IMR-90 (cell line): ENCODE measurements around the gene QKI. TPM values are rescaled to one million over a fixed set of nuclear protein-coding genes. Genes with fewer than 3 reads are reported as not detected.

ENCODE experiments used
- ATAC-seq: fragments of 200-7000 bp; cut with Tn5 transposase; 2 replicates; pipeline ENCODE4 v1.9.1; 2020; ENCODE audit warnings: low read depth, mild to moderate bottlenecking, moderate library complexity
- BruUV-seq: library from RNA; stranded (reverse); fragments of 400-500 nt; replicated peaks from 2 replicates; lab custom pipeline; 2021; lab: Mats Ljungman, UMichigan
- CTCF ChIA-PET: fragments of 300-600 bp; formaldehyde crosslinking; extraction: SDS; loops from one replicate; lab custom pipeline; 2021; ENCODE audit warnings: antibody characterized with exemption; lab: Yijun Ruan, JAX
- POLR2A ChIA-PET: fragments of 300-600 bp; sonication (Branson Sonifier 250); formaldehyde crosslinking; loops from one replicate; lab custom pipeline; 2022; ENCODE audit warnings: antibody characterized with exemption; ENCODE audit not compliant: unreplicated experiment; lab: Charles Lee
- DNase-seq: peaks from one replicate; pipeline ENCODE4 v3.0.0; 2013
- H2AFZ ChIP-seq: replicated peaks from 2 replicates; pipeline ENCODE3; 2013; ENCODE audit warnings: low read length, mild to moderate bottlenecking; ENCODE audit not compliant: poor library complexity
- H2AK5ac ChIP-seq: 2 replicates; pipeline ENCODE4 v1.6.1; 2013; ENCODE audit warnings: low read depth, low read length, inconsistent platforms
- H2AK9ac ChIP-seq: replicated peaks from 2 replicates; pipeline ENCODE3; 2013; ENCODE audit warnings: mild to moderate bottlenecking, low read depth, low read length, moderate library complexity; ENCODE audit not compliant: poor library complexity
- H2BK120ac ChIP-seq: 2 replicates; pipeline ENCODE4 v1.6.1; 2013; ENCODE audit warnings: low read depth, low read length, inconsistent platforms
- H2BK15ac ChIP-seq: 3 replicates; pipeline ENCODE4 v1.6.1; 2013; ENCODE audit warnings: low read depth, low read length, inconsistent platforms
- H2BK20ac ChIP-seq: 2 replicates; pipeline ENCODE4 v1.6.1; 2013; ENCODE audit warnings: low read depth, mild to moderate bottlenecking, inconsistent platforms, low read length, moderate library complexity
- H2BK5ac ChIP-seq: 2 replicates; pipeline ENCODE4 v1.6.1; 2013; ENCODE audit warnings: mild to moderate bottlenecking, low read depth, low read length, inconsistent platforms; ENCODE audit not compliant: poor library complexity, severe bottlenecking
- H3K14ac ChIP-seq: replicated peaks from 2 replicates; pipeline ENCODE4 v1.6.1; 2013; ENCODE audit warnings: low read depth, low read length, inconsistent platforms
- H3K18ac ChIP-seq: 2 replicates; pipeline ENCODE4 v1.6.1; 2013; ENCODE audit warnings: low read depth, low read length, control low read depth
- H3K23ac ChIP-seq: 2 replicates; pipeline ENCODE4 v1.6.1; 2013; ENCODE audit warnings: low read depth, low read length, inconsistent platforms
- H3K27ac ChIP-seq: 2 replicates; pipeline ENCODE4 v1.5.1; 2013; ENCODE audit warnings: mild to moderate bottlenecking, control low read depth, low read length; ENCODE audit not compliant: insufficient read depth
- H3K27me3 ChIP-seq: 2 replicates; pipeline ENCODE4 v1.6.1; 2013; ENCODE audit warnings: low read length; ENCODE audit not compliant: control insufficient read depth, insufficient read depth
- H3K36me3 ChIP-seq: 2 replicates; pipeline ENCODE4 v1.6.1; 2013; ENCODE audit warnings: low read length, mixed read lengths; ENCODE audit not compliant: control insufficient read depth, insufficient read depth
- H3K4ac ChIP-seq: 2 replicates; pipeline ENCODE4 v1.6.1; 2013; ENCODE audit warnings: low read depth, low read length, inconsistent platforms
- H3K4me1 ChIP-seq: 2 replicates; pipeline ENCODE4 v1.6.1; 2013; ENCODE audit warnings: low read length, mixed read lengths; ENCODE audit not compliant: control insufficient read depth, insufficient read depth
- H3K4me2 ChIP-seq: 2 replicates; pipeline ENCODE4 v1.6.1; 2013; ENCODE audit warnings: low read depth, mild to moderate bottlenecking, control low read depth, low read length, moderate library complexity
- H3K4me3 ChIP-seq: 2 replicates; pipeline ENCODE4 v1.5.1; 2013; ENCODE audit warnings: low read depth, mild to moderate bottlenecking, control low read depth, low read length, moderate library complexity; ENCODE audit not compliant: insufficient read depth
- H3K56ac ChIP-seq: 2 replicates; pipeline ENCODE4 v1.6.1; 2013; ENCODE audit warnings: low read length, inconsistent platforms; ENCODE audit not compliant: insufficient read depth; ENCODE audit errors: extremely low read depth
- H3K79me1 ChIP-seq, 2 experiments: 2 replicates each; pipeline ENCODE4 v1.6.1; 2013; ENCODE audit warnings: low read length in 2 of 2, inconsistent platforms in 1 of 2, low read depth in 1 of 2
- H3K9ac ChIP-seq: 2 replicates; pipeline ENCODE4 v1.6.1; 2013; ENCODE audit warnings: low read depth, low read length, control low read depth
- H3K9me1 ChIP-seq: 2 replicates; pipeline ENCODE4 v1.6.1; 2013; ENCODE audit warnings: low read length, inconsistent platforms; ENCODE audit not compliant: insufficient read depth
- H3K9me3 ChIP-seq: 2 replicates; pipeline ENCODE4 v1.6.1; 2013; ENCODE audit warnings: low read length; ENCODE audit not compliant: control insufficient read depth, insufficient read depth
- H4K20me1 ChIP-seq: 2 replicates; pipeline ENCODE4 v1.6.1; 2013; ENCODE audit warnings: low read length, inconsistent platforms; ENCODE audit not compliant: insufficient read depth
- H4K5ac ChIP-seq: 2 replicates; pipeline ENCODE4 v1.6.1; 2013; ENCODE audit warnings: mild to moderate bottlenecking, low read depth, low read length, control low read depth
- H4K8ac ChIP-seq, 2 experiments: 2 replicates each; pipeline ENCODE4 v1.6.1; 2013; ENCODE audit warnings: low read depth in 2 of 2, low read length in 2 of 2, control low read depth in 1 of 2, inconsistent platforms in 1 of 2
- H4K91ac ChIP-seq: 2 replicates; pipeline ENCODE4 v1.6.1; 2013; ENCODE audit warnings: low read depth, low read length, inconsistent platforms; ENCODE audit not compliant: insufficient read depth
- CHD1 ChIP-seq: IDR thresholded peaks from 2 replicates; pipeline ENCODE4 v1.6.1; 2012; ENCODE audit warnings: low read depth, low read length, improper control_type of control experiment
- FOS ChIP-seq: fragments of 150-350 bp; IDR thresholded peaks from 2 replicates; pipeline ENCODE4 v1.6.1; 2016; ENCODE audit warnings: low read depth, low read length
- MAFK ChIP-seq: IDR thresholded peaks from 2 replicates; pipeline ENCODE4 v1.6.1; 2012; ENCODE audit warnings: low read depth, low read length, improper control_type of control experiment
- MXI1 ChIP-seq: IDR thresholded peaks from 2 replicates; pipeline ENCODE4 v1.6.1; 2012; ENCODE audit warnings: low read depth, mild to moderate bottlenecking, low read length, moderate library complexity, borderline replicate concordance
- NFE2L2 ChIP-seq: fragments of 150-350 bp; IDR thresholded peaks from 2 replicates; pipeline ENCODE4 v1.6.1; 2016; ENCODE audit warnings: low read depth, mild to moderate bottlenecking, low read length
- POLR2A ChIP-seq: IDR thresholded peaks from 2 replicates; pipeline ENCODE4 v1.6.1; 2012; ENCODE audit warnings: mild to moderate bottlenecking, low read depth, low read length
- RAD21 ChIP-seq: IDR thresholded peaks from 2 replicates; pipeline ENCODE4 v1.6.1; 2012; ENCODE audit warnings: low read length, improper control_type of control experiment
- RCOR1 ChIP-seq: IDR thresholded peaks from 2 replicates; pipeline ENCODE4 v1.6.1; 2012; ENCODE audit warnings: mild to moderate bottlenecking, low read length, improper control_type of control experiment; ENCODE audit not compliant: insufficient replicate concordance
- RFX5 ChIP-seq: IDR thresholded peaks from 2 replicates; pipeline ENCODE4 v1.8.0; 2012; ENCODE audit warnings: low read depth, mild to moderate bottlenecking, low read length, moderate library complexity
- WGBS, 2 experiments: methylation state at CpG; one replicate each; pipeline versions ENCODE4 v1.1.5 to v1.1.7; 2013; ENCODE audit warnings: missing lambda C conversion rate in 2 of 2; ENCODE audit not compliant: insufficient read length in 1 of 2; ENCODE audit errors: extremely low coverage in 2 of 2; 5-methylcytosine and 5-hydroxymethylcytosine counted together
- dilution Hi-C: fragments of 300-500 bp; cut with HindIII; formaldehyde crosslinking; loops from one replicate; pipeline ENCODE4 v1.14.3; 2018; ENCODE audit warnings: low sequenced_read_pairs; ENCODE audit not compliant: unreplicated experiment
- in situ Hi-C: fragments of 300-500 bp; cut with MboI; formaldehyde crosslinking; loops from 3 replicates; pipeline ENCODE4 v1.14.3; 2019; ENCODE audit warnings: low sequenced_read_pairs, inconsistent platforms, mixed read lengths
- intact Hi-C: fragments of 100-400 bp; cut with micrococcal nuclease; formaldehyde crosslinking; loops from 2 replicates; pipeline ENCODE4 v1.10.0; 2022
- polyA plus RNA-seq, 3 experiments: library from polyadenylated mRNA; depleted of rRNA; stranded (reverse); fragments of >200 nt; gene quantifications; 2 replicates each; pipeline ENCODE4 v1.2.3, GENCODE V29; 2012; ENCODE audit warnings: low replicate concordance in 1 of 3
- total RNA-seq: library from RNA; depleted of rRNA; stranded (reverse); fragments of >200 nt; gene quantifications from 2 replicates; pipeline ENCODE4 v1.2.3, GENCODE V29; 2012
- TF ChIP-seq, protein P1 (sequence below): fragments of 150-350 bp; IDR thresholded peaks from 2 replicates; pipeline ENCODE4 v1.6.1; 2017; ENCODE audit warnings: mild to moderate bottlenecking, antibody characterized with exemption, low read length, low read depth
- TF ChIP-seq, protein P2 (sequence below): fragments of 150-350 bp; IDR thresholded peaks from 2 replicates; pipeline ENCODE4 v1.6.1; 2016; ENCODE audit warnings: low read depth, mild to moderate bottlenecking, low read length, moderate library complexity, borderline replicate concordance
- TF ChIP-seq, protein P3 (sequence below): conservative IDR thresholded peaks from 2 replicates; pipeline ENCODE4 v1.5.1; 2012; ENCODE audit warnings: mild to moderate bottlenecking, low read depth, low read length, improper control_type of control experiment

QKI gene
- total and polyA plus RNA-seq, 2 of the 4 experiments (the other 2 are of a cell fraction), result 112 to 232 TPM

DNA sequence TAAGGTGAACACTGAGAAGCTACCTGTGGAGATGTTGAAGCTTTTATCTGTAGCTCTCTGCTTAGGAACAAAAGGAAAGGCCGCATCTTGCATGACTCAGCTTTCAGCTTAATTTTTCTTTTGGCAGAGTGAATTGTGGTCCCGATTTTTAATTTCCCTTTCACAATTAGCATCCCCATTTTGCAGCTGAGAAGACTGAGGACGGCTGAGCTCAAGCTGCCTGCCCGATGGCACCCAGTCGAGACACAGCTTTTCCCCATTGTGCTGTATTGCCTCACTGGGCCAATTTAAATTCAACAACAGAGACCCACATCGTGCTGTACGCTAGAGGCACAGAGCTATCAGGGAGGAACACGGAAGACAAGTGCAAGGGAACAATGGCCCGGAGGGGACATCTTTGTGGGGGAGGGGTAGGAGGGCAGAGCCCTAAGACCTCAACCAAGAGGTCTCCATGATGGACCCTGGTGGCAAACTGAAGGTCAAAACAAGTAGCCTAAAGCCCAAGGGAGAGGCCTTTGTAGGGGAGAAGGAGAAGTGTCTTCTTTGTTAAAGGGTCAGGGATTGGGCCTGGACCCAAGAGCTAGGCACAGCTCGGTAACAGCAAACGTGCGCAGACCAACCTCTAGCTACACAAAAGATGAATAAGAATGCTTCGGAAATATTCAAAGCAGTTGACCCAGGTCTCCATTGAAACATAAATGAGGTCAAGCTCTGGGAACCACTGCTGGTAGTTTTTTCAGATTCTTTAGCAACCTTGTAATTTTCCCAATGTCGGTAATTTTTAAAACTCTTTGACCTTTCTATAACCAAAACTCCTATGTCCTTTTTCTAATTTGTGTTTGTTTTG lies 13.3 kb upstream of the QKI start:
- Histone ChIP-seq H3K79me1 (no peaks in the 10 kb centered on the region), H4K8ac (no peak overlapping the region), H3K14ac (no peak overlapping the region), H2BK15ac (no peak overlapping the region), H3K9ac (no peak overlapping the region), H4K20me1 (no peaks in the 10 kb centered on the region), H2BK5ac (no peak overlapping the region), H3K23ac (no peak overlapping the region), H3K4me3 (no peak overlapping the region), H3K9me1 (no peaks in the 10 kb centered on the region), H4K91ac (no peak overlapping the region), H2AK9ac (no peak overlapping the region), H4K5ac (no peak overlapping the region), H3K56ac (no peak overlapping the region), H3K4ac (no peak overlapping the region), H3K4me2 (no peak overlapping the region), H2BK20ac (no peak overlapping the region), H3K27ac (no peak overlapping the region), H2BK120ac (no peak overlapping the region), H2AK5ac (no peak overlapping the region), H3K9me3 (no peaks in the 10 kb centered on the region), H3K27me3 (no peaks in the 10 kb centered on the region), H2AFZ (no peak overlapping the region), H3K18ac (no peak overlapping the region), H3K4me1 (peaks cover 3% of the 10 kb centered on the region), H3K36me3 (no peaks in the 10 kb centered on the region)
- CTCF ChIA-PET, result no interaction called here
- no TSS peak for BruUV-seq
- in situ Hi-C loops, result loop anchor here (25.0 kb wide), 1 partner anchor 1989 kb away; no protein-coding TSS in a partner anchor
- intact Hi-C loops, result no loop called here
- dilution Hi-C loops, result no loop called here
- POLR2A ChIA-PET, result no interaction called here
- ATAC-seq, result no peak
- WGBS, 2 experiments, result 100% methylated on average over 2 of the region's 14 CpGs; no CpG with 5 or more reads in 1 of the 2 experiments
- TF ChIP-seq, protein P1, sequence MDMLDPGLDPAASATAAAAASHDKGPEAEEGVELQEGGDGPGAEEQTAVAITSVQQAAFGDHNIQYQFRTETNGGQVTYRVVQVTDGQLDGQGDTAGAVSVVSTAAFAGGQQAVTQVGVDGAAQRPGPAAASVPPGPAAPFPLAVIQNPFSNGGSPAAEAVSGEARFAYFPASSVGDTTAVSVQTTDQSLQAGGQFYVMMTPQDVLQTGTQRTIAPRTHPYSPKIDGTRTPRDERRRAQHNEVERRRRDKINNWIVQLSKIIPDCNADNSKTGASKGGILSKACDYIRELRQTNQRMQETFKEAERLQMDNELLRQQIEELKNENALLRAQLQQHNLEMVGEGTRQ, result no peak
- TF ChIP-seq, protein P2, sequence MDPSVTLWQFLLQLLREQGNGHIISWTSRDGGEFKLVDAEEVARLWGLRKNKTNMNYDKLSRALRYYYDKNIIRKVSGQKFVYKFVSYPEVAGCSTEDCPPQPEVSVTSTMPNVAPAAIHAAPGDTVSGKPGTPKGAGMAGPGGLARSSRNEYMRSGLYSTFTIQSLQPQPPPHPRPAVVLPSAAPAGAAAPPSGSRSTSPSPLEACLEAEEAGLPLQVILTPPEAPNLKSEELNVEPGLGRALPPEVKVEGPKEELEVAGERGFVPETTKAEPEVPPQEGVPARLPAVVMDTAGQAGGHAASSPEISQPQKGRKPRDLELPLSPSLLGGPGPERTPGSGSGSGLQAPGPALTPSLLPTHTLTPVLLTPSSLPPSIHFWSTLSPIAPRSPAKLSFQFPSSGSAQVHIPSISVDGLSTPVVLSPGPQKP, result no peak
- TF ChIP-seq RCOR1, result no peak
- TF ChIP-seq RAD21, result no peak
- TF ChIP-seq MAFK, result no peak
- TF ChIP-seq NFE2L2, result no peak
- TF ChIP-seq RFX5, result no peak
- TF ChIP-seq FOS, result no peak
- TF ChIP-seq, protein P3, sequence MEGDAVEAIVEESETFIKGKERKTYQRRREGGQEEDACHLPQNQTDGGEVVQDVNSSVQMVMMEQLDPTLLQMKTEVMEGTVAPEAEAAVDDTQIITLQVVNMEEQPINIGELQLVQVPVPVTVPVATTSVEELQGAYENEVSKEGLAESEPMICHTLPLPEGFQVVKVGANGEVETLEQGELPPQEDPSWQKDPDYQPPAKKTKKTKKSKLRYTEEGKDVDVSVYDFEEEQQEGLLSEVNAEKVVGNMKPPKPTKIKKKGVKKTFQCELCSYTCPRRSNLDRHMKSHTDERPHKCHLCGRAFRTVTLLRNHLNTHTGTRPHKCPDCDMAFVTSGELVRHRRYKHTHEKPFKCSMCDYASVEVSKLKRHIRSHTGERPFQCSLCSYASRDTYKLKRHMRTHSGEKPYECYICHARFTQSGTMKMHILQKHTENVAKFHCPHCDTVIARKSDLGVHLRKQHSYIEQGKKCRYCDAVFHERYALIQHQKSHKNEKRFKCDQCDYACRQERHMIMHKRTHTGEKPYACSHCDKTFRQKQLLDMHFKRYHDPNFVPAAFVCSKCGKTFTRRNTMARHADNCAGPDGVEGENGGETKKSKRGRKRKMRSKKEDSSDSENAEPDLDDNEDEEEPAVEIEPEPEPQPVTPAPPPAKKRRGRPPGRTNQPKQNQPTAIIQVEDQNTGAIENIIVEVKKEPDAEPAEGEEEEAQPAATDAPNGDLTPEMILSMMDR, result no peak
- TF ChIP-seq CHD1, result no peak
- no peak for TF ChIP-seq MXI1
- no peak for TF ChIP-seq POLR2A
- no peak for DNase-seq
